K562 (cell line): ENCODE measurements around the gene NTF4. TPM values are rescaled to one million over a fixed set of nuclear protein-coding genes. Genes with fewer than 3 reads are reported as not detected.
A peak's percentile ranks its signal among the peaks of the same experiment; 100 is the strongest.

Experiments
- ARNT ChIP-seq, 2 experiments: fragments of 450-650 bp; IDR thresholded peaks; 2 replicates each; pipeline ENCODE4 v1.6.1; 2016; ENCODE audit warnings: mild to moderate bottlenecking in 1 of 2
- BRD9 ChIP-seq: fragments of 450-650 bp; IDR thresholded peaks from 2 replicates; pipeline ENCODE4 v1.6.1; 2018; ENCODE audit warnings: low read depth; ENCODE audit not compliant: partially characterized antibody
- ETV5 ChIP-seq: sonication (generic); formaldehyde crosslinking; IDR thresholded peaks from 2 replicates; pipeline ENCODE4 v1.4.0; 2020; ENCODE audit warnings: low read depth, mild to moderate bottlenecking, missing genetic modification reagents
- KAT7 ChIP-seq: sonication (generic); formaldehyde crosslinking; IDR thresholded peaks from 2 replicates; pipeline ENCODE4 v1.8.0; 2022; ENCODE audit warnings: missing genetic modification reagents, mild to moderate bottlenecking, borderline replicate concordance
- PCBP2 ChIP-seq: fragments of 200-400 bp; formaldehyde crosslinking; IDR thresholded peaks from 2 replicates; pipeline ENCODE4 v1.6.1; 2018; ENCODE audit warnings: low read length, low read depth, mild to moderate bottlenecking, moderate library complexity; ENCODE audit not compliant: poor library complexity, severe bottlenecking
- SP1 ChIP-seq: sonication (generic); formaldehyde crosslinking; IDR thresholded peaks from 2 replicates; pipeline ENCODE4 v1.8.1; 2022; ENCODE audit warnings: mild to moderate bottlenecking, missing genetic modification reagents
- TEAD4 ChIP-seq, 2 experiments: sonication (generic) in 1 of 2; formaldehyde crosslinking in 1 of 2; IDR thresholded peaks; 2 replicates each; pipeline versions ENCODE4 v1.6.1 to v1.8.0; 2012 to 2022; ENCODE audit warnings: borderline replicate concordance in 1 of 2, inconsistent platforms in 1 of 2, low read length in 1 of 2, mild to moderate bottlenecking in 1 of 2, missing genetic modification reagents in 1 of 2
- ZBTB33 ChIP-seq: sonication (generic); formaldehyde crosslinking; IDR thresholded peaks from 2 replicates; pipeline ENCODE4 v1.8.1; 2023; ENCODE audit warnings: mild to moderate bottlenecking, missing genetic modification reagents
- ZNF239 ChIP-seq: fragments of 250-450 bp; sonication (Bioruptor Pico); IDR thresholded peaks from 2 replicates; pipeline ENCODE4 v1.4.0; 2020; ENCODE audit warnings: mild to moderate bottlenecking
- ZNF354B ChIP-seq: fragments of 250-450 bp; sonication (Bioruptor Pico); IDR thresholded peaks from 2 replicates; pipeline ENCODE4 v1.4.0; 2020
- polyA plus RNA-seq, 8 experiments: library from polyadenylated mRNA; depleted of rRNA in 4 of 8; stranded (reverse) in 5 of 8; unstranded in 3 of 8; fragments of >200 nt; fragmentation: Nextera tagmentation in 2 of 8; fragmentation: Illumina TruSeq in 1 of 8; extraction: Ambion mirVana in 2 of 8; extraction: Trizol in 1 of 8; gene quantifications; 2 replicates each; pipeline versions ENCODE4 v1.2.1 to v1.2.3, GENCODE V29; 2011 to 2014; ENCODE audit warnings: inconsistent platforms in 1 of 8, missing spikeins in 1 of 8
- total RNA-seq, 7 experiments: library from RNA; depleted of rRNA in 6 of 7; stranded (reverse); fragments of >200 nt in 6 of 7; fragmentation: Illumina TruSeq in 2 of 7; extraction: Trizol in 2 of 7; gene quantifications; 2 replicates each; pipeline versions ENCODE4 v1.2.1 to v1.2.3, GENCODE V29; 2011 to 2021; ENCODE audit warnings: low replicate concordance in 1 of 7
- TF ChIP-seq, protein P1 (sequence below), 2 experiments: fragments of 450-650 bp; conservative IDR thresholded peaks; 2 replicates each; pipeline ENCODE4 v1.6.1; 2017; ENCODE audit warnings: mild to moderate bottlenecking in 2 of 2, moderate library complexity in 2 of 2

NTF4 gene
- total and polyA plus RNA-seq, 9 of the 15 experiments (the other 6 are each of a cell fraction or from before 2014, with no cell fraction given) = not detected

GRCh38 chr19:49085020-49085867 lies 20.6 kb upstream of the NTF4 start, which contains the start of gene SNRNP70 (continued):
- 0 out of 2 replicates have a peak, but pooled peaks have one; percentile 25 for TF ChIP-seq ZBTB33 (CRISPR knock-in tag)
- TF ChIP-seq TEAD4 (IDR thresholded peaks at IDR 0.05; ENCODE audit: low read length) = no peak
- TF ChIP-seq TEAD4 (CRISPR knock-in tag; IDR thresholded peaks at IDR 0.05; ENCODE audit: borderline replicate concordance) = no peak
- no peak for TF ChIP-seq ETV5 (CRISPR knock-in tag)
- TF ChIP-seq SP1 (CRISPR knock-in tag) = peak; percentile 98
- TF ChIP-seq KAT7 (CRISPR knock-in tag) = peak; percentile 66
- no peak for TF ChIP-seq BRD9
- TF ChIP-seq ZNF239 (CRISPR knock-in tag) = no peak
- TF ChIP-seq PCBP2 = no peak
- peak in 1 of 2 experiments; percentile 58; a peak in 1 of 4 replicates for TF ChIP-seq ARNT (IDR thresholded peaks at IDR 0.05)
- no peak for TF ChIP-seq ZNF354B (CRISPR knock-in tag)
- TF ChIP-seq, protein P1, sequence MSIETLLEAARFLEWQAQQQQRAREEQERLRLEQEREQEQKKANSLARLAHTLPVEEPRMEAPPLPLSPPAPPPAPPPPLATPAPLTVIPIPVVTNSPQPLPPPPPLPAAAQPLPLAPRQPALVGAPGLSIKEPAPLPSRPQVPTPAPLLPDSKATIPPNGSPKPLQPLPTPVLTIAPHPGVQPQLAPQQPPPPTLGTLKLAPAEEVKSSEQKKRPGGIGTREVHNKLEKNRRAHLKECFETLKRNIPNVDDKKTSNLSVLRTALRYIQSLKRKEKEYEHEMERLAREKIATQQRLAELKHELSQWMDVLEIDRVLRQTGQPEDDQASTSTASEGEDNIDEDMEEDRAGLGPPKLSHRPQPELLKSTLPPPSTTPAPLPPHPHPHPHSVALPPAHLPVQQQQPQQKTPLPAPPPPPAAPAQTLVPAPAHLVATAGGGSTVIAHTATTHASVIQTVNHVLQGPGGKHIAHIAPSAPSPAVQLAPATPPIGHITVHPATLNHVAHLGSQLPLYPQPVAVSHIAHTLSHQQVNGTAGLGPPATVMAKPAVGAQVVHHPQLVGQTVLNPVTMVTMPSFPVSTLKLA (conservative IDR thresholded peaks at IDR 0.05) = peak; percentile 73 to 92; a peak in 3 of 4 replicates
- TF ChIP-seq, all 486 proteins: peak for 181
